ENCODE measurements around the gene PPT1.
A peak's percentile ranks its signal among the peaks of the same experiment; 100 is the strongest.
"Not testable (repeated sequence)": the region's sequence is repeated elsewhere in the genome, so short reads cannot be mapped to it uniquely, and the experiment has no call there.

The PPT1 gene

GRCh38 chr1:40049725-40050124 is 47.3 kb downstream of the PPT1 start:
- Mint-ChIP-seq H3K4me3 (peak overlapping the region; percentile 17), H3K36me3 (peaks cover 96% of the 10 kb centered on the region), H3K27ac (peak overlapping the region; percentile 70), H3K4me1 (peaks cover 82% of the 10 kb centered on the region), H3K9me3 (no peaks in the 10 kb centered on the region)
- ATAC-seq, result peak; percentile 88
- no peak for DNase-seq (ENCODE audit: low spot score in 2 of 2)

GRCh38 chr1:40047769-40048168 is 49.3 kb downstream of the PPT1 start:
- peaks cover 99% of the 10 kb centered on the region for H3K36me3 Mint-ChIP-seq
- no peaks in the 10 kb centered on the region for H3K9me3 Mint-ChIP-seq
- peak overlapping the region; percentile 48 for H3K4me3 Mint-ChIP-seq
- DNase-seq (ENCODE audit: low spot score in 2 of 2), result no peak
- H3K27ac Mint-ChIP-seq, result peak overlapping the region; percentile 70
- peak; percentile 47 for ATAC-seq
- H3K4me1 Mint-ChIP-seq, result peaks cover 67% of the 10 kb centered on the region

GRCh38 chr1:40047276-40047675 is 49.8 kb downstream of the PPT1 start:
- no peaks in the 10 kb centered on the region for H3K9me3 Mint-ChIP-seq
- peak overlapping the region; percentile 48 for H3K4me3 Mint-ChIP-seq
- DNase-seq (ENCODE audit: low spot score in 2 of 2), result no peak
- no peak for ATAC-seq
- H3K27ac Mint-ChIP-seq, result peak overlapping the region; percentile 70
- peaks cover 68% of the 10 kb centered on the region for H3K4me1 Mint-ChIP-seq
- peaks cover 100% of the 10 kb centered on the region for H3K36me3 Mint-ChIP-seq

DNA sequence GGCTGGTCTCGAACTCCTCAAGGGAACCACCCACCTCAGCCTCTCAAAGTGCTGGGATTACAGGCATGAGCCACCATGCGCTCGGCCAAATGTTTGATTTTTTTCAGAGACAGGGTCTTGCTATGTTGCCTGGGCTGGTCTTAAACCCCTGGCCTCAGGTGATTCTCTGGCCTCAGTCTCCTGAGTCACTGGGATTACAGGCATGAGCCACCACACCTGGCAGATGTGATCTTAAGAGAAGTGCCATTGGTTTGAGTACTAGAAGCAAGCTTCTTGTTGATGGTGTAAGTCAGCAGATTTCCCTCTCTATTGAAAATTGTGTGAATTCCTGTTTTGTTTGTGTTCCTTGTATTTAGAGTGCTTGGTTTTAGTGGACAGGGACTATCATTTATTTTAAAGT is 51.3 kb downstream of the PPT1 start:
- Mint-ChIP-seq H3K4me1 (peaks cover 68% of the 10 kb centered on the region), H3K4me3 (peak overlapping the region; percentile 97), H3K27ac (peak overlapping the region; percentile 80), H3K36me3 (peaks cover 100% of the 10 kb centered on the region), H3K9me3 (no peaks in the 10 kb centered on the region)
- ATAC-seq (no peak), DNase-seq (ENCODE audit: low spot score in 2 of 2) (no peak)

- Mint-ChIP-seq H3K4me1 (peaks cover 63% of the 10 kb centered on the region), H3K4me3 (peak overlapping the region; percentile 97), H3K27ac (peak overlapping the region; percentile 80), H3K9me3 (no peaks in the 10 kb centered on the region), H3K36me3 (peaks cover 100% of the 10 kb centered on the region)
- DNase-seq (ENCODE audit: low spot score in 2 of 2) (no peak), ATAC-seq (no peak)
Observed at GRCh38 chr1:40045182-40045581, 51.9 kb downstream of the PPT1 start.

GRCh38 chr1:40044110-40044509 is 52.9 kb downstream of the PPT1 start:
- Mint-ChIP-seq H3K27ac (peak overlapping the region; percentile 80), H3K4me3 (peak overlapping the region; percentile 97), H3K36me3 (peaks cover 100% of the 10 kb centered on the region), H3K9me3 (no peaks in the 10 kb centered on the region), H3K4me1 (peaks cover 60% of the 10 kb centered on the region)
- DNase-seq (ENCODE audit: low spot score in 2 of 2), result no peak
- no peak for ATAC-seq

GRCh38 chr1:40042341-40042740 is 54.7 kb downstream of the PPT1 start:
- Mint-ChIP-seq H3K4me1 (peaks cover 55% of the 10 kb centered on the region), H3K27ac (peak overlapping the region; percentile 98), H3K36me3 (peaks cover 84% of the 10 kb centered on the region), H3K9me3 (no peaks in the 10 kb centered on the region), H3K4me3 (peak overlapping the region; percentile 97)
- no peak for ATAC-seq
- no peak for DNase-seq (ENCODE audit: low spot score in 2 of 2)

- Mint-ChIP-seq H3K4me3 (peak overlapping the region; percentile 97), H3K36me3 (peaks cover 75% of the 10 kb centered on the region), H3K9me3 (no peaks in the 10 kb centered on the region), H3K4me1 (peaks cover 54% of the 10 kb centered on the region), H3K27ac (peak overlapping the region; percentile 98)
- ATAC-seq, result no peak
- no peak for DNase-seq (ENCODE audit: low spot score in 2 of 2)
Observed at GRCh38 chr1:40041466-40041838, 55.6 kb downstream of the PPT1 start.

GRCh38 chr1:40040511-40041465 is 56.3 kb downstream of the PPT1 start, which contains the start of gene CAP1:
Gene CAP1 (plus strand): TSS chr1:40040729. CDS start chr1:40059347, 18,618 bp downstream.
- peak within 1 kb of the TSS; percentile 98 for H3K27ac Mint-ChIP-seq
- peak within 1 kb of the TSS; percentile 97 for H3K4me3 Mint-ChIP-seq
- H3K9me3 Mint-ChIP-seq, result no peaks in the 10 kb centered on the region
- ATAC-seq (peak; percentile 93), DNase-seq (ENCODE audit: low spot score in 2 of 2) (peak; percentile 99 to 100)
- peaks cover 49% of the 10 kb centered on the region for H3K4me1 Mint-ChIP-seq
- H3K36me3 Mint-ChIP-seq, result peaks cover 68% of the 10 kb centered on the region

- peak overlapping the region; percentile 98 for H3K27ac Mint-ChIP-seq
- H3K9me3 Mint-ChIP-seq, result no peaks in the 10 kb centered on the region
- DNase-seq (ENCODE audit: low spot score in 2 of 2) (peak; percentile 67 to 95), ATAC-seq (peak; percentile 68)
- H3K4me1 Mint-ChIP-seq, result peaks cover 41% of the 10 kb centered on the region
- peak overlapping the region; percentile 97 for H3K4me3 Mint-ChIP-seq
- H3K36me3 Mint-ChIP-seq, result peaks cover 60% of the 10 kb centered on the region
Observed at GRCh38 chr1:40039757-40040510, 57.1 kb downstream of the PPT1 start.

GRCh38 chr1:40039245-40039756 is 57.8 kb downstream of the PPT1 start:
- Mint-ChIP-seq H3K27ac (peak overlapping the region; percentile 98), H3K4me3 (peak overlapping the region; percentile 97)

GRCh38 chr1:40038697-40039096 is 58.4 kb downstream of the PPT1 start:
- Mint-ChIP-seq H3K36me3 (peaks cover 47% of the 10 kb centered on the region), H3K4me3 (peak overlapping the region; percentile 97), H3K4me1 (peaks cover 47% of the 10 kb centered on the region), H3K9me3 (no peaks in the 10 kb centered on the region), H3K27ac (peak overlapping the region; percentile 98)
- no peak for DNase-seq (ENCODE audit: low spot score in 2 of 2)
- no peak for ATAC-seq

More at GRCh38 chr1:40039245-40039756, 57.8 kb downstream of the PPT1 start:
- peaks cover 44% of the 10 kb centered on the region for H3K4me1 Mint-ChIP-seq
- H3K36me3 Mint-ChIP-seq, result peaks cover 53% of the 10 kb centered on the region
- DNase-seq (ENCODE audit: low spot score in 2 of 2) (no peak), ATAC-seq (no peak)
- H3K9me3 Mint-ChIP-seq, result no peaks in the 10 kb centered on the region

GRCh38 chr1:40037254-40037653 is 59.8 kb downstream of the PPT1 start:
- H3K4me3 Mint-ChIP-seq; H3K9me3 Mint-ChIP-seq; DNase-seq (ENCODE audit: low spot score in 2 of 2); ATAC-seq: not testable (repeated sequence)
- H3K36me3 Mint-ChIP-seq, result peaks cover 33% of the 10 kb centered on the region
- peaks cover 48% of the 10 kb centered on the region for H3K4me1 Mint-ChIP-seq
- H3K27ac Mint-ChIP-seq, result peak overlapping the region; percentile 98

DNA sequence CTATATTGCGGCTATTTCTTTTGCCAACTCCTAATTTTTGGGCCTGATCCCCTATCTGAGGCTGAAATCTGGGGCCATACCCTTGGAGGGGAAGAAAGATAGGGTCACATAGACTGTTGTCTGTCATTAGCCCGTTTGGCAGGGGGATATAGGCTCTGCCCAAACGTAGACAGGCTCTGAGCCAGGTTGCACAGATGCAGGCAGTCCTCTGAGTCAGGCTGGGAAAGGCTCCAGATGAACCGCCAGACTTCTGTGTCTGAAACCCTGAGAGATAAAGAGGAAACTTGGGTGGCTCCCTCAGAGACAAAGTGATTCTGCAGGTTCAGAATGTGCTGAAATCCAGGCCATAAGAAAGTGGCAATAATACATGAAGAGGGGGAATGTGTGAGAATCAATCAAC is 60.5 kb downstream of the PPT1 start:
- Mint-ChIP-seq H3K4me1 (peaks cover 43% of the 10 kb centered on the region), H3K36me3 (peaks cover 26% of the 10 kb centered on the region), H3K9me3 (no peaks in the 10 kb centered on the region), H3K4me3 (no peak overlapping the region), H3K27ac (no peak overlapping the region)
- no peak for DNase-seq (ENCODE audit: low spot score in 2 of 2)
- ATAC-seq, result no peak

- H3K36me3 Mint-ChIP-seq, result peaks cover 9% of the 10 kb centered on the region
- no peak overlapping the region for H3K4me3 Mint-ChIP-seq
- no peak for ATAC-seq
- DNase-seq (ENCODE audit: low spot score in 2 of 2), result no peak
- H3K9me3 Mint-ChIP-seq, result no peaks in the 10 kb centered on the region
- H3K4me1 Mint-ChIP-seq, result peaks cover 42% of the 10 kb centered on the region
- H3K27ac Mint-ChIP-seq, result peak overlapping the region; percentile 75
Observed at GRCh38 chr1:40034869-40035268, 62.2 kb downstream of the PPT1 start.
